ENCODE measurements around the gene UBAC1.

UBAC1 gene

GRCh38 chr9:135993765-135994500 lies 32.8 kb upstream of the UBAC1 start:
- DNase-seq (ENCODE audit: low spot score): no peak

DNA sequence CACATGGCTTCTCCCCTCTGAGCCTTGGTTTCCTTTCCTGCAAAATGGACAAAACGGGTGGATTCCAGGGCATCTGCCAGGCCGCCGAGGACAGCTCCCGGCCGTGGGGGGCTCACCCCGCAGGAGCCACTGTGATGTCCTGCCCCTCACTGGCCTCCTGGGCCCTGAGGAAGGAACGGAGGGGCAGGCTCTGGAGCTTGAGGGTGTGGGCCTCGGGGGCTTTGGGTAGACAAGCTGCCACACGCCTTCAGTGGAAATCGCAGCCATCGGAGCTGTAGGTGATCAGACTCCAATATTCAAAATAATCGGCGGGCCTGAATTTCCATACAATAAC lies 32.2 kb upstream of the UBAC1 start:
- DNase-seq (ENCODE audit: low spot score): no peak

- DNase-seq (ENCODE audit: low spot score): peak; percentile 82
Observed at GRCh38 chr9:135992486-135993408, 31.6 kb upstream of the UBAC1 start.

DNA sequence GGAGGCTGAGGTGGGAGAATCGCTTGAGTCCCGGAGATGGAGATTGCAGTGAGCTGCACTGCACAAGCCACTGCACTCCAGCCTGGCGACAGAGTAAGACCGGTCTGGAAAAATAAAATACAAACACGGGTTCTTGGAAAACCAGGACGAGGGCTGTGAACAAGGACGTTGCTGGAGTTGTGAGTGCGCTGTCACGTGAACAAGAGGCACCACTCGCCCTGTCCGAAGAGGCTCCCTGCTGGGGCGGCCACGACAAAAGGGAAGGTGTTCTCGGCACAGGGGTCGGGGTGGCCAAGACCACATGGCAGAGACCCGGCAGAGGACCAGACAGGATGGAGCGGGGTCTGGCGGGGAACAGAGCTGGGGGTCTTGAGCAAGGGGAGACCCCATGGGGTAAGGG lies 30.6 kb upstream of the UBAC1 start:
- DNase-seq (ENCODE audit: low spot score): no peak

GRCh38 chr9:135990468-135991429 lies 29.6 kb upstream of the UBAC1 start:
- DNase-seq (ENCODE audit: low spot score): no peak

- no peak for DNase-seq (ENCODE audit: low spot score)
Observed at GRCh38 chr9:135989722-135990467, 28.7 kb upstream of the UBAC1 start.

DNA sequence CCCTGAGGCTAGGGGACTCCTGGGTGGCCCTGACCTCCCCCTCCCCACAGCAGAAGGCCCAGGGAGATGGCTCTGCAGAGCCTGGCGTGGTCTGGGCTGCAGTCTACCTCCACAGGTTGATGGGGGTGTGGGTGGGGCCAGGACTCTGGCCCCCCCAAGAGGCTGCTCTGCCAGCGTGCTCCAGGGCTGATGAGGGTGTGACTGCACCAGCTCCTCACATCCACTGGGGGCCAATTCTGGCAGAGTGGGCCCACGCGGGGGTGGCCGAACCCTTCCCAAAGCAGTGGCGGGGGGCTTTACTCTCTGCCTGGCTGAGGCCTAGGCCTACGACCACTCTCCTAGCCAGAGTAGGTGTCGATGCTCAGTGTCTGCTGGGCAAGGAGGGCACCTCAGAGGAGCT lies 28.0 kb upstream of the UBAC1 start:
- no peak for DNase-seq (ENCODE audit: low spot score)

GRCh38 chr9:135988493-135988892 lies 27.3 kb upstream of the UBAC1 start:
- DNase-seq (ENCODE audit: low spot score): no peak

DNA sequence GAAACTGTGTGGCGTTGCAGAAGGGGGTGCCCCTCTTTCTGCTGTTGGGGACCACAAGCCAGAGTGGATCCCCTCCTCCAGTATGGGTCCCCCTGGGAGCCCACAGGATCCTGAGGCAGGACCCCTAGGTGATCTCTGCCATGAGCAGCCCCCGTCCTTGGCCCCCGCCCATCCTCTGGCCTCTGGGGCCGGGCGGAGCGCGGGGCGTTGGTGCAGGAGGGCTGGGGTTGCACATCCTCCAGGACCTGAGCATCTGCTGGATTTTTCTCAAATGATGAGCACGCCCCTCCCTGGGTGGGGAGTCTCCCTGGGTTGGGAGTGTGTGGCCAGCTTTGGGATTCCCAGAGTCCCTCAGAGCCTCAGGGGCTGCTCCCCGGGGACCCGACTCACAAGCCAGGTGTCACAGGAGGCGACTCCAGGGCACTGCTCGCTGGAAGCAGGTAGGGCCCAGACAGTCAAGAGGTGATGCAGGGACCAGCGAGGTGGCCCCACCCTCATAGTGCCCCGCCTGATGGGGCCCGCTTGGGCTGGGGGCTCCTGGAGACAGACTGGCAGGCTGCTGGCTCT lies 26.7 kb upstream of the UBAC1 start:
- no peak for DNase-seq (ENCODE audit: low spot score)

- DNase-seq (ENCODE audit: low spot score): no peak
Observed at GRCh38 chr9:135986605-135987004, 25.4 kb upstream of the UBAC1 start.

- DNase-seq (ENCODE audit: low spot score): no peak
Observed at GRCh38 chr9:135985889-135986288, 24.7 kb upstream of the UBAC1 start.

DNA sequence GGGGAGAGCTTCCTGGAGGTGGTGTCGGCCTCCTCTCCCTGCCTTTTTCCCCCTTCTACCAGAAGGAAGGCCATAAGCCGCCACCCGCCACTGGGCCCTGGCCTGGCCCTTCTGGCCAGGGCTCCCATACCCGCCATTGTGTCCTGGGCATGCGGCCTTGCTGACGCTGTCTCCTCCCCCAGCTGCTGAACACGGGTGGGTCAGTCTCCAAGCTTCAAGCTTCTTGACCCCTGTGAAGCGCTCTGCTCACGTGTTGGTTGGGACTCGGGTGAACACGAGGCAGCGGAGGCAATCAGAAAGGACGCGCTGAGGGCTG lies 24.2 kb upstream of the UBAC1 start:
- no peak for DNase-seq (ENCODE audit: low spot score)

GRCh38 chr9:135984072-135984710 lies 23.0 kb upstream of the UBAC1 start:
- DNase-seq (ENCODE audit: low spot score): no peak

- DNase-seq (ENCODE audit: low spot score): no peak
Observed at GRCh38 chr9:135983208-135984071, 22.3 kb upstream of the UBAC1 start.

DNA sequence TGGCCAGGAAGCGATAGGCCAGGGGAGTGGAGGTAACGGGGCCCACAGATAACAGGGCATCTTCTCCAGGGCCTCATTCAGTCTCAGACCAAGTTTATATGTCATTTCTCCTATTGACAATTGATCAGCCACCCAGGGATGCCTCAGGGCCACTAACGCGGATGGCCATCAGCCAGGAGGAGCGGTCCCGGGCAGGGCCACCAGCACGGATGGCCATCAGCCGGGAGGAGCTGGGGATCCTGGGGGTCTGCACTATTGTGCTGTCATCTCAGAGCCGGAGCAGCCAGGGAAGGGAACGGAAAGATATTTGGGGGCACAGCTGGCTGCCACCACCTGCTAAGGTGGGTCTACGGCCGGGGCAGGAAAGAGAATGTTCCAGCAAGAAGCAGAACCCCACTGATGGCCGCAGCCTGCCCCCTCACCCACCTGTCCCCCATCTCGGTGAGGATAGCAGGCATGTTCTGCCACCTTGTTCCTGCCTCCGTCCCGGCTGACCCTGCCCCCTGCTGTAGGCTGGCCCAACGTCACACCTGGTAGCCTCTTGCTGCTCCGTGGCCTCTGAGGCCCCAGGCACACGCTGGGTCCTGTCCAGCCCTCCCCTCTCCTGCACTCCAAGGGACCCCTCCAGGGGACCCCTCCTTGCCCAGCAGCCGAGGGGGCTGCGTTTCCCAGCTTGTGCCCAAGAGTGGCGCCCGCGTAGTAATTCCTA lies 21.5 kb upstream of the UBAC1 start:
- DNase-seq (ENCODE audit: low spot score): no peak

DNA sequence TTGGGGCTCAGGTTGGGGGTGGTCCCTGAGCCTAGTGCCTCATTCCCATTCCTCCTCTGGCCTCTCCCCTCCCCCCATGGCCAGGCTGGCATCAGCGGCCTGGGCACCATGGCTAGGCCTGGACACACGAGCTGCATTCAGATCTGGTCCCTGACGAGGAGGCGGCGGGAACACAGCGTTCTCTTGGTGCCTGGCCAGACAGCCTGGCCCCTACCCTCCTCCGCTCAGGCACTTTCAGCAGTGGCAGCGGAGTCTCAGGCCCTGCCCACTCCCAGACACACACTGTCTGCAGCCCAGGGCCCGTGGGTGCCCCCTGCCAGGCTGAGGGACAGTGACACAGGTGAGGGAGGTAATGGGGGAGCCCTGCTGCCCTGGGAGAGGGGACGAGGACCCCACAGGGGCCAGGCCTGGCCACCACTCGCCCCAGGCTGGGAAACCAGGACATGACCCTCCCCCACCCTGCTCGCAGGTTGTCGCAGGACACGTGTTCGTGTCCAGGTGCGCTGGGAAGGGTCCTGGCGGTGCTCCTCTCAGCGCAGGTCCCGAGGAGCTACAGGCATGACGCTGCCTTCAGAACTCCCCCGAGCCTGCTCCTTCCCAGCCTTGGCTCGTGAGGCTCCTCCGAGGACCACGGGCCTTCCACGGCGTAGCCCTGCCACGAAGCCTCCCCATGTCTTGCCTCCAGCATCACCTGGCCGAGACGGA lies 19.9 kb upstream of the UBAC1 start:
- DNase-seq (ENCODE audit: low spot score): no peak

GRCh38 chr9:135979547-135980166 lies 18.5 kb upstream of the UBAC1 start:
- DNase-seq (ENCODE audit: low spot score): no peak

Measured in AG08396 (cell line).